HG02852 (cell line): ENCODE data around the gene MAP4K1.

Source experiments
- ATAC-seq: cut with Tn5 transposase; IDR thresholded peaks from one replicate; pipeline ENCODE4 v1.9.1; 2021; ENCODE audit warnings: mild to moderate bottlenecking, moderate library complexity; ENCODE audit not compliant: unreplicated experiment

The MAP4K1 gene

DNA sequence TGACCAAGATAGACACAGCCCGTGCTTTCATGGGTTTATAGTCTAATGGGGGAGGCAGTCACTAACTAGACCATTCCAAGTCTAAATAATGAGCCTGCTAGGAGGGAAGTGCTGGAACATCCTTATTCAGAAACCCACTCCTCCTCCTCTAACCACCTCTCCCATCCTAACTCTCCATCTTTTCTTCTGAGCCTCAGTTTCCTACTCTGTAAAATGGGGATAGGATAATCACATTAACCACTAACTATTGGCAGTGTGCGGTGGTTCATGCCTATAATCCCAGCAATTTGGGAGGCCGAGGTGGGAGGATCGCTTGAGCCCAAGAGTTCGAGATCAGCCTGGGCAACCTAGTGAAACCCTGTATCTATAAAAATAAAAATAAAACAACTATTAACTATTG is 68.7 kb downstream of the MAP4K1 start:
- ATAC-seq: no peak

- ATAC-seq: no peak
Observed at GRCh38 chr19:38547421-38547820, 70.3 kb downstream of the MAP4K1 start.

DNA sequence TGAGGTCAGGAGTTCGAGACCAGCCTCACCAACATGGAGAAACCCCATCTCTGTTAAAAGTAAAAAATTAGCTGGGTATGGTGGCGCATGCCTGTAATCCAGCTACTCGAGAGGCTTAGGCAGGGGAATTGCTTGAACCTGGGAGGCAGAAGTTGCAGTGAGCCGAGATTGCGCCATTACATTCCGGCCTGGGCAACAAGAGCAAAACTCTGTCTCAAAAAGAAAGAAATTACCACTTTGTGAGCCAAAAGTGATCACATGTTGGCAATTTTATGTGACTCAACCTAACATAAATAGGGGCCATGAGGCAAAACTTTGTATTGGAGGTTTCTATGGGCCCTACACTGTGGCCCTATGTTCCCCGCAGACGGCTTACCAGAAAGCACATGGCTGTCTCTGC is 72.2 kb downstream of the MAP4K1 start:
- ATAC-seq: no peak

GRCh38 chr19:38544569-38545315 is 73.0 kb downstream of the MAP4K1 start:
- ATAC-seq: no peak

DNA sequence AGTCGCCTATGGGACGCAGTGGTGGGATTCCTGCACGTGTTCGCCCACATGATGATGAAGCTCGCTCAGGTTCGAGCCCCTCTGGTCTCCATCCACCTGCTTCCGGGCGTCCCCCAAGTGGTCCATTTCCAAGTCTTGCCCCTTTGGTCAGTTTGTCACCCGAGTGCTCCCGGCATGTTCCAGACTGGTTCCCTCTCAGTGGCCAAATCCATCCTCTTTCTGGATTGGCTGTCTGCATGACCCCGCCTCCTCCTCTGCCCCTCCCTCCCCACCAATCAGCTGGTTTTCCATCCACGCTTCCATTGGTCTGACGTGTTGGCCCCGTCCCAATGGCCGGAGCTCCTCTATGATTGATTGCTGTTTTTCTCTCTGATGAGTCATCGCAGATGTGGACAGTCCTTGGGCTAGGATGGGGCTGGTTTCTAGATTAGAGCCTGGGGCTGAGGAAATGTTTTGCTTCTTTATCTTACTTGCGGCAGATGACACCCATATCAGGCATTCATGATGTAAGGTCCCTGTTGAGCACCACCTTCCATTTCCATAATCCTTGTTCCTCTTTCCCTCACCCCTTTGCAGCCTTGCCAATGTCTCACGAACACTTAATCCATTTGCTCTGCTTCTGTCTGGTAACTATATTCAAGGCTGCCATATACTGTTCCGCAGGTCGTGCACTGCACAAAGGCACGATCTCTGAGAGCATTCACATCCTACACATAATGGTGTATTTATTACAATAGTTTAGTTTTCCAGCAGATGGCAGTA is 73.8 kb downstream of the MAP4K1 start:
- no peak for ATAC-seq

GRCh38 chr19:38543286-38543806 is 74.4 kb downstream of the MAP4K1 start:
- no peak for ATAC-seq

GRCh38 chr19:38542040-38542439 is 75.7 kb downstream of the MAP4K1 start:
- ATAC-seq: no peak

GRCh38 chr19:38539751-38540150 is 78.0 kb downstream of the MAP4K1 start:
- no peak for ATAC-seq

DNA sequence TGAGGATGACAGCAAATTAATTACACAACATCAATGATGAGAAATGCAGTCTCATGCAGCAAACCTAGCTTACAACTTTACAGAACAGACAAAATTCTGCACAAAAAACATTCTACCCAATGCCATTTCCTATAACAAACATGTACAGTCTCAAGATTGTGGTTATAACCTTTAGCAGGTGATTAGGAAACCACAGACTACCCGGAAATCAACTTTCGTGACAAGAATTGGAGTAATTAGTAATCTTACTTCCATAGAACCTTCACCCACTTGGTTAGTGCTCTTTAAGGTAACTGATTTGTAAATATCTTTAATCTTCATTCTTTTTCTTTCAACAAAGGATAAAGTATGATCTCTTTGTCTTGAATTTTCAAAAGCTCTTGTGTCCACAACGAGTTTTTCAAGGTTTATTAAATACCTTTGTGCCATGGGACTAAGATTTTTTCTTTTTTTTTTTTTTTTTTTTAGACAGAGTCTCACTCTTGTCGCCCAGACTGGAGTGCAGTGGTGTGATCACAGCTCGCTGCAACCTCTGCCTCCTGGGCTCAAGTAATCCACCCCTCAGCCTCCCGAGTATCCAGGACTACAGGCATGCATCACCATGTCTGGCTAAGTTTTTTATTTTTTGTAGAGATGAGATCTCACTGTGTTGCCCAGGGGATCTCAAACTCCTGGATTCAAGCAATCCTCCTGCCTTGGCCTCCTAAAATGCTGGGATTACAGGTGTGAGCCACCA is 78.8 kb downstream of the MAP4K1 start:
- ATAC-seq: no peak

DNA sequence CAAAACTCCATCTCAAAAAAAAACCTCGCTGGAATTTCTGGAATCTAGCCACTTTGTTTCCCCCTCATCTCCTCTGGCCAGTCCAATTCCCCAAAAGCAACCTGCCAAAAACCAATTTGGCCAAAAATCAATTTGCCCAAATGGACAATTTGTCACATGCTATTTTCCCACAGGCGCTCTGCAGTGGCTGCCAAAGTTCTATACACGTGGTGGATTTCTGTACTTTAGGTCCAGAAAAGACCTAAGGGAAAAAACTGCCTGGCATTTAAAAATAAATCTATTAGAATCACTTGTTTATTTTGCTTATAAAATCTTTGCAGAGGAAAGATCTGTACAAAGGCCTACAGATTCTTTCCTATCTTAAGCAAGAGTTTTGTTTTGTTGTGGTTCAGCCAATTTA is 79.4 kb downstream of the MAP4K1 start:
- ATAC-seq: no peak
